Stimulated activated CD4-positive, alpha-beta T cell treated with anti-CD3 and anti-CD28 coated beads, Interleukin-4, amount 100 ng/mL, for 1 hour (primary cell): Measurements from ENCODE around the gene BMS1.
"Not testable (repeated sequence)": the region's sequence is repeated elsewhere in the genome, so short reads cannot be mapped to it uniquely, and the experiment has no call there.

Source experiments
- DNase-seq: peaks from one replicate; pipeline ENCODE4 v3.0.0-alpha.2; 2020

Gene BMS1

DNA sequence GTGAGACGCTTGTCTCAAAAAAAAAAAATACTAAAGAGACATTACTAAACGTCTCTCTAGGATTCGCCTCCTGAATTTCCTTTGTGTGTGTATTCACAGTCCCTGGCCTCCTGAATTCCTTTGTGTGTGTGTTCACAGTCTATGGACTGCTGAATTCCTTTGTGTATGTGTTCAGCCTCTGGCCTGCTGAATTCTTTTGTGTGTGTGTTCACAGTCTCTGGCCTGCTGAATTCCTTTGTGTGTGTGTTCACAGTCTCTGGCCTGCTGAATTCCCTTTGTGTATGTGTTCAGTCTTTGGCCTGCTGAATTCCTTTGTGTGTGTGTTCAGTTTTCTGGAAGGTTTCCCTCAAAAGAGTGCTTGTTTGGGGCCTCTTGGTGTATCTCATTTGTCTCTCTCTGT is 8.2 kb downstream of the BMS1 start:
- no peak for DNase-seq

DNA sequence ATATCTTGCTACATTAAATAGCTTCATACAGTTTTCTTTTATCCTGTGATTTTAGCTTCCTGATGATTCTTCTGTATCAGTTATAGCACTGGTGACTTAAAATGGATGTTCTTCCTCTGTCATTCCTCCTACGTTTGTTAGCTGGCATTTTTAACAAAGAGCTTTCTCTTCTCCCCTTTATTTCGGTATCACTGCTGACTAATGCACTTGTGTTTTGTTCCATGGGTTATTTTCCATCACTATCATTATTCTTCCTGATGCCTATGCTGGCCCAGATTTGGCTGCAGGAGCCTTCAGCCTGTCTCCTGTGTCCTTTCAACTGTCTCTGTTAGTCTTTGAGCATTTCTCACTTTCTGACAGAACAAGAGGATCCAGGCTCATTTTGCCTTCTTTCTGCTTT is 13.1 kb downstream of the BMS1 start:
- no peak for DNase-seq

DNA sequence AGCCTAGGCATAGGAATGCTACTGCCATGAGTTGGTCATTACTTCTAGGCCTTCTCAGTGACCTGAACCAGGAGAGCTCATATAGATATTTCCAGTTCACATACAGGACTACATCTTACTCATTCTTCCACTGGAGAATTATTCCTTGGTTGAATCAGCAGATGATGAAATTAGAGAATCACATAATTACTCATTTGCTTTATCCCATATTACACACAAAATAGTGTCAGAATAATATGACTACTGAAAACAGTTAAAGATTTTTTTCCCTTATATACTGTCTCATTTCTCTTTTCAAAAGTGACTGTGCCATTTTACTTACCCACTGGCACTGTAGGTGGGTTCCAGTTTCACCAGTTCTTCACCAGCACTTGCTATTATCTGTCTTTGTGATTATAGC is 18.5 kb downstream of the BMS1 start:
- no peak for DNase-seq

DNA sequence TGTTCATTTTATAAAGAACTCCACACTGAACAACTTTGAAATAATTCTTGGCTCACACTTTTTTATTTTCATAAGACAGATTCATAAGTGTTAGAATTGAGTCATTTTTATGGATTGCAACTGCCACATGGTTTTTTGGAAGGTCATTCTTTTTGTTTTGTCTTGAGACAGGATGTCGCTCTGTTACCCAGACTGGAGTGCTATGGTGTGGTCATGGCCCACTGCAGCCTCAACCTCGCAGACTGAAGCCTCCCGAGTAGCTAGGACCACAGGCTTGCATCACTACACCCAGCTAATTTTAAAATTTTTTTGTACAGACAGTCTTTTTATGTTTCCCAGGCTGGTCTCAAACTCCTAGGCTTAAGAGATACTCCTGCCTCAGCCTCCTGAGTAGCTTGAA is 20.3 kb downstream of the BMS1 start:
- no peak for DNase-seq

DNA sequence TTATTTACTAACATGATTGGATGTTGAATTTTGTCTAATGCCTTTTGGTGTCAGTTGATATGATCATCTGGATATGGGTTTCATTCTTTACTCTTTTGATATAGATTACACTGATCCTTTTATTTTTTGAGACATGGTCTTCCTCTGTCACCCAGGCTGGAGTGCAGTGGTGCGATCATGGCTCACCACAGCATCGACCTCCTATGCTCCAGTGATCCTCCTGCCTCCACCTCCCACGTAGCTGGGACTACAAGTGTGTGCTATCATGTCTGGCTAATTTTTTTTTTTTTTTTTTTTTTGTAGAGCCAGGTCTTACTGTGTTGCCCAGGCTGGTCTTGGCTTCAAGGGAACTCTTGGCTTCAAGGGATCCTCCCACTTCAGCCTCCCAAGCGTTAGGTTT is 27.1 kb downstream of the BMS1 start:
- DNase-seq: no peak

GRCh38 chr10:42812028-42812427 is 29.4 kb downstream of the BMS1 start:
- no peak for DNase-seq

DNA sequence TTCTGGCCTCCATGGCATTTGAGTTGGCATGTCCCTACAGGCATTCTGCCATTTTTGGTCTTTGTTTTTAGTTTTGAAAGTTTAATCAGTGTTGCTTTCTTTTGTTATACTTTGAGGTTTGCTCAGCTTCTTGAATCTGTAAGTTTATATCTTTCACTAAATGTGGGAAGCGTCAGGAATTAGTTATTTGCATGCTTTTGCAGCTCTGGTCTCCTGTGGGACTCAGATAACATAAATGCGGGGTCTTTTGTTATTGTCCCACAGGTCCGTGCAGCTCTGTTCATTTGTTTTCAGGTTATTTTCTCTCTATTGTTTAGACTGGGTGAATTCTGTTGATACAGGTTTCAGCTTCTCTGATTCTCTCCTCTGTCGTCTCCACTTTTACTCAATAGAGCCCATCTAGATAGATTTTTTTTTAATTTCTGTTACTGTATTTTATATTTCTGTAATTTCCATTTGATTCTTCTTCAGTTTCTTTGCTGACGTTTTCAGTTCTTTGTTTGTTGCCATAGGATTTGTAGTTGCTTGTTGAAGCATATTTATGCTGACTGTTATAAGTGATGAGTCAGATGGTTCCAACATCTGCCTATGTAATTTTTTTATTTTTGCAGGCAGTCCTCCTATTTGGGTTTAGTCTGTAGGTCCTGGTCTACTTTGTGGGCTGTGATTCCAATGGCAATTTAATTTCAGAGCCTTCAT is 31.5 kb downstream of the BMS1 start:
- not testable (repeated sequence) for DNase-seq

GRCh38 chr10:42816334-42816733 is 33.7 kb downstream of the BMS1 start:
- DNase-seq: not testable (repeated sequence)

GRCh38 chr10:42816912-42817311 is 34.3 kb downstream of the BMS1 start:
- no peak for DNase-seq

- DNase-seq: not testable (repeated sequence)
These were observed 34.8 kb downstream of the BMS1 start for GRCh38 chr10:42817417-42817816.

DNA sequence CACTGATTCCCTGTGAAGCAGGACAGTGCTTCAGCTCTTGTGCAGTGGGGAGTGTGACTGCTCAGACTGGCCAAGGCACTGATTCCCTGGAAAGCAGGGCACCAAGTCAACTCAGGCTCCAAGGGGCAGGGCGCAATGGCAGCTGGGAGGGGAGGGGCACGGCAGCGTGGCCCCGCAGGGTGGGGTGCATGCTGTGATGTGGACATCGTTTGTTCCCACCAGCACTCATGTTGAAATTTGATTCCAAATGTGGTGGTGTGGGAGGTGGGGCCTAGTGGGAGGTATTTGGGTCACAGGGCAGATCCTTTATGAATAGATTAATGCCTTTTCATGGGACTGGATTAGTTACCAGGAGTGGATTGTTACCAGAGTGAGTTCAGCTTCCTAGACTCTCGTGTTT is 44.2 kb downstream of the BMS1 start:
- not testable (repeated sequence) for DNase-seq

DNA sequence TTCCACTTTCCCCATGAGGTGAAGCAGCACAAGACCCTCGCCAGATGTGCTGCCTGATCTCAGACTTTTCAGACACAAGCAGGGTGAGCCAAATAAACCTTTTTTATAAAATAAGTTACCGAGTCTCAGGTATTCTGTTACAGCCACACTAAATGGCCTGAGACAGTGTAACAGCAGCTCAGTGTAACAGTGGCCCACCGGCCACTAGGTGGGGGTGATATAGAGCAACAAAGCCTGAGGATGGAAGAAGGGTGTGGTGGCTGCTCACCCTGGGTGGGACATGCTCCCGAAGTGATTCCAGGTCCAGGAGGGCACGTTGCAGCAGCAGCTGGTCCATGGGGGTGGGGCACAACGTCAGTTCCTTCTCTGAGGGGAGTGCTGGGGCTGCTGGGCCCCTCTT is 44.6 kb downstream of the BMS1 start:
- DNase-seq: no peak

GRCh38 chr10:42828391-42828790 is 45.8 kb downstream of the BMS1 start:
- DNase-seq: not testable (repeated sequence)

- no peak for DNase-seq
These were observed 47.6 kb downstream of the BMS1 start for GRCh38 chr10:42830237-42830636.

DNA sequence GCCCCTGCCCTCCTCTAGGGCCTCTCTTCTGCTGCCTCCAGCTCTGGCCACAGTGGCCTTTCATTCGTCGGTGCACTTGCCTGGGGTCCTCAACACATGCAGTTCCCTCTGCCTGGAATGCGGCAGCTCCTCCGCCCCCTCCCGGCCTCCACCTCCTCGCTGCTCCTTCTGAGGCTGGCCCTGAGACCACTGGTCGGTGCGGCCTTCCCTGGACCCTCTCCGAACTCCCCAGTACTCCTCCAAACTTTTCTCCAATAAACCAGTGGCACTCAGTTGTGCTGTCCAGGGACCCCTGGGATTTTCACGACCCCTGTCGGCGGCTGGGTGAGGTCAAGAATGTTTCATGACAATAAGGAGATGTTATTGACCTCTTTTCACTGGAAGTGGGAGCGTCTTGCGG is 53.5 kb downstream of the BMS1 start:
- DNase-seq: no peak

DNA sequence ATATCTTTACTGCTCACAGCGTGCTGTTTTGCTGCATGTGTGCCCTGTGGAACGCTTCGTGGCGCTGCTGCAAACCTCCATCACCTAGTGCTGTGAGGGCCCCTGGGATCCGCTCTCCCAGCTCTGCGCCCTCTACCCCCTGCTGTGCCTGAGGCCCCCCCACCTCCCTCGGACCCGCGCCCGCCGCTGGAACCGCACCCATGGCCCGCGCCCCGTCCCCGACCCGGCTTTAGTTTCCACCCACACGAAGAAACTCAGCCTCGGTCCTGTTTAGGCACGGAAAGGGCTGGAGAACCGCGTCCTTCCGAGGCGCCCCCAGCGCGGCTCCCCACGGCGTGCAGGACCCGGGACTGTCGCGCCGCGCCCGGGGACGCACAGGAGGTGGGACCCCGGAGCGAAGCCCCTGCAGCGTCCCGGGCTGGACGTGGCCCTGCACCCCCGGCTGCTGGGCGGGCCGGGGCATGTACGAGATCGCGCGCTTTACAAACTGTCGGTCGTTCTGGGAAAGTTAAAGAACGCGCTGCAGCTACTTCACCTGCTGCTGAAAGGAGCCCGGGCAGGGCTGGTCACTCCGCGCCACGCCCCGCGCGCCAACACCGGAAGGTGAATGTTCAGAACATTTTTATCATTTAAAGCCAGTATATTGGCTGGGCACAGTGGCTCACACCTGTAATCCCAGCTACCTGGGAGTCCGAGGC is 54.3 kb downstream of the BMS1 start:
- no peak for DNase-seq

DNA sequence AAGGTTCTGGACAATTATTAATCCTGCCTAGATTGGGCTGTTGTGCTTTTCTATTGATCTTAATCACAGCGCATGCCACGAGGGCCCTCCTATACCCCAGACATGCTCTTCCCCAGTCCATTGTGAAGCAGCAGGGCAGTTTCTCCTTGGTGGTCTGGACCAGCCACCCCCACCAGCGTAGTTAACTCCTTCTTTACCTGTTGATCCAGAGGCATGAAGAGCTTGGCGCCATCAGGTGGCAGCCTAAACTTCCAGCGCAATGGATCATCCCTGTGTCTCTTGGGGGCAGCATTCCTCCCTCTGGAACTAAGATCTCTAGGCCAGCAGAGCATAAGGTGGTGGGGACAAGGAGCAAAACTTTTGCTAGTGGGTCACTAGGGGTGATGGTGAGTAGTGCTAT is 62.2 kb downstream of the BMS1 start:
- not testable (repeated sequence) for DNase-seq

- DNase-seq: not testable (repeated sequence)
These were observed 64.7 kb downstream of the BMS1 start for GRCh38 chr10:42847261-42847660.

DNA sequence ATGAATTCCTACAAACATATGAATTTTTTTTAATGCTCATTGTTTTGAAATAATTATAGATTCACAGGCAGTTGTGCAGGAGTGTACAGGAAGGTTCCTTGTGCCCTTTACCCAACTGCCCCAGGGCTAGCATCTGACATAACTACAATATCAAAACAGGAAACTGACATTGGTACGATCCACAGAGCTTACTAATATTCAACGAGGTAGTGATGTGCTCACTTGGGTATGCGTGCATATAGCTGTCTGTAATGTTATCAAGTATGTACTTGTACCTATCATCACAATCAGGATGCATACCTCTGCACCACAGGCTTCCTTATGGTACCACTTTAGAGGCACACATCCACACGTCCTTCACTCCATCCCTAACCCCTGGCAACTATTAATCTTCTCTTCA is 68.3 kb downstream of the BMS1 start:
- no peak for DNase-seq

- no peak for DNase-seq
These were observed 76.7 kb downstream of the BMS1 start for GRCh38 chr10:42859256-42859655.

- DNase-seq: not testable (repeated sequence)
These were observed 77.4 kb downstream of the BMS1 start for GRCh38 chr10:42860016-42860415.

- not testable (repeated sequence) for DNase-seq
These were observed 80.2 kb downstream of the BMS1 start for GRCh38 chr10:42862801-42863200.

GRCh38 chr10:42864575-42864974 is 82.0 kb downstream of the BMS1 start:
- DNase-seq: no peak

DNA sequence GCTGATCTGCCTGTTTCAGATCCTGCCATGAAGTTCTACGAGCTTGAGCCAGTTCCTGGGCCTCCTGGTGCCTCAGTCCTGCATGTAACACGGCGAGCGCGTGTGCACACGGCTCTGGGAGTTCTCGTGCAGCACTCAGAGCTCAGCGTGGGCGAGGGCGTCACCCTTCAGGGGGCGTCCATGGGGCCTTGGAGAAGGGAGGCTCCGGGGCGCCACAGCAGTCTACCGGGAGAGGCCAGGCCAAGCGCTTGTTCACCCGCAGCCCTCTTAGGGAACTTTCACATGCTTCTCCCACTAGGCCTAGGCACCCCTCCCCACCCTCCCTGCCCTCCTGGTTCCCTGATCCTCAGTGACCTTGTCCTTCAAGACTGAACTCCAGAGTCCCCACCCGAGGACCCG is 83.1 kb downstream of the BMS1 start:
- DNase-seq: no peak
